ENCODE measurements around the gene MPV17L. TPM values are rescaled to one million over a fixed set of nuclear protein-coding genes. Genes with fewer than 3 reads are reported as not detected.
"Not testable (repeated sequence)": the region's sequence is repeated elsewhere in the genome, so short reads cannot be mapped to it uniquely, and the experiment has no call there.

Gene MPV17L
- polyA plus RNA-seq, 1 donor = 4.6 TPM

- no peak for DNase-seq
Observed at GRCh38 chr16:15415511-15415985, 20.0 kb downstream of the MPV17L start.

DNA sequence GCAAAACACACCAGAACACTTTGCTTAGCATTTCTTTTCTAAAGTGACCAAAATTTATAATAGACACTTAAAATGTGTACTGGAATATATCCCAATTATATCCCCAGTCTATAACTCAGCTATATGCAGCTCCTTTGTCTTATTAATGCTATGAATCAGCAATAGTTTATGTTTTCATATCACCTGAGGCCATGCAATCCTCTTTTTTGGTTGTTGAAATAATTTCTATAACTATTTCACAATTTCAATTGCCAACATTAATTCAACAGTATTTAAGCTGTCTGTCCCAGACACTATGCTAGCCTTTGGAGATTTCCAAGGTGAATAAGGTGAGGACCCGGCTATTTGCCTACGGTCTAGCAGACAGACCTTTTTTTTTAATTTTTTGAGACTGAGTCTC, 21.6 kb downstream of the MPV17L start:
- no peak for DNase-seq

DNA sequence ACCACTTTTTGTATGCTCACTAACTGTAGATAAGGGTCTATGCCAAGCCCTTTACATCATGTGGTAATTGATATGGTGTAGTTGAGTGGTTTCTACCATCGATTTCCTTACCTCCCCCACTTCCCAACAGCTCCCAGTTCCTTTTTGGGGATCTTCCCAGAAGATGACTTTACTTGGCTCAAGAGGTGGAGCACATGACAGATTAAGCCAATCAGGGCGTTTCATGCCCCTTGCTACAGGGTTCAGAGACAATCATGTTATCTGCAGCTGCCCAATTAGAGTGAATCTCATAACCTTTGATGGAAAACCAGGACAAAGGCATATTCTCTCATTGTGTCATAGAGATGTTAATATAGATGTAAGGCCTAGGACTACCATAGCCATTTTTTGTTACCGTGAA, 22.7 kb downstream of the MPV17L start:
- DNase-seq = no peak

- not testable (repeated sequence) for DNase-seq
Observed at GRCh38 chr16:15421696-15422095, 26.1 kb downstream of the MPV17L start.

DNA sequence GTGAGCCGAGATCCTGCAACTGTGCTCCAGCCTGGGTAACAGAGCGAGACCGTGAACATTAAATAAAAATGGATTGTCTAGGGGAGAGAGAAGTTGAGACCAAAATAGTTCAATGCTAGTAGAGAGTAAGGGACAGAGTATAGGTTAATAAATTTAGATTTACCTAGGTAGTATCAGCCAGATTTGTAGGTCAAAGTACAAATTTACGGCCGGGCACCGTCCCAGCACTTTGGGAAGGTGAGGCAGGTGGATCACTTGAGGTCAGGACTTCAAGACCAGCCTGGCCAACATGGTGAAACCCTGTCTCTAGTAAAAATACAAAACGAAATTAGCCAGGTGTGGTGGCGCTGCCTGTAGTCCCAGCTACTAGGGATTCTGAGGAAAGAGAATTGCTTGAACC, 26.7 kb downstream of the MPV17L start:
- DNase-seq = no peak

DNA sequence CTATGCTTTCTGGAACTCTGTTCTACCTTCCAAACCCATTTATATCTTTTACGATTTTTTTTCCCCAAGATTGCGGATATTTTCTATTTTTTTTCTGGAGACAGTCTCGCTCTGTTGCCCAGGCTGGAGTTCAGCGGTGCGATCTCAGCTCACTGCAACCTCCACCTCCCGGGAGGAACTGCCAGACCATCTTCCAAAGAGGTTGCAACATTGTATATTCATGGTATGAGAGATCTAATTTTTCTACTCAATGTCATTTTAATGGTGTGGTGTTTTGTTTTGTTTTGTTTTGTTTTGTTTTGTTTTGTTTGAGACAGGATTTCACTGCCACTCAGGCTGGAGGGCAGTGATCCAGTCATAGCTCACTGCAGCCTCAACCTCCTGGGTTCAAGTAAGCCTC, 30.3 kb downstream of the MPV17L start:
- no peak for DNase-seq

DNA sequence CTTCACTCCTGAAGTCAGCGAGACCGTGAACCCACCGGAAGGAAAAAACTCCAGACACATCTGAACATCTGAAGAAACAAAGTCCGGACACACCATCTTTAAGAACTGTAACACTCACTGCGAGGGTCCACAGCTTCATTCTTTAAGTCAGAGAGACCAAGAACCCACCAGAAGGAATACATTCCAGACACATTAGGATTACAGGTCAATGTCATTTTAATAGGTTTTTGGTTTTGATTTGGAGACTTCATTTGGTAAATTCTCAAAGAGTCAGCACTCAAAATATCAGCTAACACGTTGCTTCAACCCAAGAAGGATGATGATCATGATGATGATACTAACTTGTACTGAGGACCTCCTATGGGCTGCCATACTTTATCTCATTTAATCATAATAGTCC, 31.2 kb downstream of the MPV17L start:
- no peak for DNase-seq

GRCh38 chr16:15427648-15428239, 32.2 kb downstream of the MPV17L start:
- peak; percentile 70 for DNase-seq

- DNase-seq = not testable (repeated sequence)
Observed at GRCh38 chr16:15430884-15431283, 35.3 kb downstream of the MPV17L start.

GRCh38 chr16:15434079-15434424, 38.5 kb downstream of the MPV17L start:
- DNase-seq = no peak

DNA sequence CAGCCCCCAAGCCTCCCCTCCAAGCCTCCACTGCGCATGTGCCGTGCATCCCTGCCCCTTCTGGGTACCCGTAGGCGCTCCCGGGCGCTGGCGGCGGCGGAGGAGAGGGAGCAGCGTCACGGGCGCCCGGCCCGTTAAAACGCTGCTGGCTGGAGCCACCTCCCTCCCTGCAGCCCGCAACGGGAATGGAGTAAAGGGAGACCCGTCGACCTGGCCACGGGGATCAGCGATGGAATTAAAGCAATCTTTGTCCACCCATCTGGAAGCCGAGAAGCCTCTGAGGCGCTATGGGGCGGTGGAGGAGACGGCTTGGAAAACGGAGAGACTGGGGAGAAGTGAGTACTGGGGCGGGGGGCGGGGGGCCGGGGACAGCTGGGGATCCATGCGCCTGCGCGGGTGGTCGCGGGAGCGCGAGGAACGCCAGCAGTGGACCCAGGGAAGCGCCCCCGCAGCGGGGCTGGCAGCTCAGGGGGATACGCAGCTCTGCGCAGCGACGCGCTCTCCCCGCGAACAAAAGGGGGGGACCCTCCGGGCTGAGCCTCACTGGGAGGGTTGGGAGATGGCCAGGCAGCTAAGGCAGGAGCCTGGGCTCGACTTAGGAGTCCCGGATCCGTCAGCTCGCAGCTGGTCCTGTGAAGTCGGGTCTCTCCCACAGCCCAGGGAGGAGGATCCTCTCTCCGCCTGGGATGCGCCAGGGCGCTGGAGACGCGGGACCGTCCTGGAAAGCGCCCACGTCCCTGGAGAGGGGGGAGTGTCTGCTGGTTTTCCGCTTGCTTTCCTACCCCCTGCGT, 39.1 kb downstream of the MPV17L start, which contains the start of gene BMERB1:
Gene BMERB1, plus strand, starts transcription at position 164 of the 791 bp plus-strand sequence. Its CDS starts 66 bp downstream, at position 230.
- peak; percentile 69 for DNase-seq

DNA sequence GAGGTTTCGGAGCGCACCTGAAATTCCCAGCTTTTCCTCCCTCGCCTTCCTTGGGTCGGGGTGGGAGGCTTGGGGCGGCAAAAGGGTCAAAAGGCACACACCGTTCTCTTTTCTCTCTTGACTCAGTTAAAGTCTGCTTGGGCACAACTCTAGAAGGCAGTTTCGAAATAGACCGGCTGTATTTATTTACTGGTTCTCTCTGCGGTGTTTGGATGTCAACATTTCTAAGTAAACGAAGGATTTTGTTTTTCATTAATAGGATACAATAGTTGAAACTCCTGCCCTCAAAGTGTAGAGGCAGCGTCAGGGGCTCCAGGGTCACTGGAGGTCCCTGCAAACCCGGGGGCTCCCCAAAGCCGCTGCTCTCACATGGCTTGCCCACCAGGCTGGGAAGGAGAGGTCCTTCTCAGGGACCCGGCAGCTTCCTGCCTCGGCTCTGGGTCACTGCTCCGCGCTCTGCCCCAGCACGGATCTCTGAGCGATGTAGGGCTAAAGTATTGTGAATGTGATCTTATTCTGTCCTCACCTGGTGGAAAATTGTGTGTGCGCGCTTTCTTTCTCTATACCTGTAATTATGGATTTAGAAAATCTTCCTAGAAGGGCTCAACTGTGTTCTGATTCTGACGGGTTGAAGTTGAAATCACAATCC, 39.8 kb downstream of the MPV17L start:
- no peak for DNase-seq

- no peak for DNase-seq
Observed at GRCh38 chr16:15439102-15439501, 43.5 kb downstream of the MPV17L start.

- DNase-seq = no peak
Observed at GRCh38 chr16:15439521-15439920, 44.0 kb downstream of the MPV17L start.

DNA sequence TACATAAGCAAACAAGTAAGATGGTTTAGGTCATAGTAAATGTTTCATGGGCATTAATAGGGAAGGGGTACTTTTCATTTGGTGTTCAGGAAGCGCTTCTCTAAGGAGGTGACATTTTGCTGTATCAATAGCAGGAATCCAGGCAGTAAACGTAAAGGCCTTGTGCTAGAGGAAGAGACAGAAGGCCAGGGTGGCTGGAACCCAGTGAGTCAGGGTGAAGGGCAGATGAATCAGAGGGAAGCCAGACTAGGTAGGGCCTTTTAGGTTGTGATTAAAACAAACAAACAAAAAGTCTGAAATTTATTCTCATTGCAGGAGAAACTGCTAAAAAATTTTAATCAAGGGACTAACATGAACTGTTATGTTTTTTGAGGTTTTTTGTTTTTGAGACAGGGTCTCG, 45.3 kb downstream of the MPV17L start:
- no peak for DNase-seq

- DNase-seq = not testable (repeated sequence)
Observed at GRCh38 chr16:15442140-15442539, 46.6 kb downstream of the MPV17L start.

DNA sequence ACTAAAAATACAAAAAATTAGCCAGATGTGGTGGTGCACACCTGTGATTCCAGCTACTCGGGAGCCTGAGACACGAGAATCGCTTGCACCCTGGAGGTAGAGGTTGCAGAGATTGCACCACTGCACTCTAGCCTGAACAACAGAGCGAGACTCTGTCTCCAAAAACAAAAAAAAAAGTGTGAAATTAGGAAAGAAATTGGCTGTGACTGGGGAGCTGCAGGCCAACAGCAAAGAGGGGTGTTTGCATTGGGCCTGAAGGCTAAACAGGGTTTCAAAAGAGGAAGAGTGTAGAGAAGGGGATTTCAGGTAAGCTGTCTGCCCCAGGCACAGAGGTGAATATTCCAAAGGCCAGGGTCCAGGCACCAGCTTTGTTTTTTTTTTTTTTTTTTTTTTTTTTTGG, 48.2 kb downstream of the MPV17L start:
- no peak for DNase-seq

DNA sequence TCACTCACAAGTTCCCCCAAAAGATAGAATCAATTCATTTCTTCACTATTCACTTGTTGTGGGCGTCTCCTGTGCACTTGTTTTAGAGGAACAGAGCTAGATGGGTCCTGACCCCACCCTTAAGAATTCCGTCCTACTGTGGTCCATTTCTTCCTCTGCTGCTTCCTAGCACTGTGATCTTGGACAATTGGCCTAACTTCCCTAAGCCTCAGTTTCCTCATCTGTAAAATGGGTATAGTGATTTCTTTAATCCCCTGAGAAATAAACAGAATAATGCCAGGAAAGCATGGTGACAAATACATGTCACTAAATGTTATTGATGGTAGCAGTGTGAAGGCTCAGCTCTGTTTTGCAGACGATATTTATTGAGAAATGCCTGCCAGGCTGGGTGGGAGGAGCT, 48.7 kb downstream of the MPV17L start:
- no peak for DNase-seq

- no peak for DNase-seq
Observed at GRCh38 chr16:15445450-15445849, 49.9 kb downstream of the MPV17L start.

DNA sequence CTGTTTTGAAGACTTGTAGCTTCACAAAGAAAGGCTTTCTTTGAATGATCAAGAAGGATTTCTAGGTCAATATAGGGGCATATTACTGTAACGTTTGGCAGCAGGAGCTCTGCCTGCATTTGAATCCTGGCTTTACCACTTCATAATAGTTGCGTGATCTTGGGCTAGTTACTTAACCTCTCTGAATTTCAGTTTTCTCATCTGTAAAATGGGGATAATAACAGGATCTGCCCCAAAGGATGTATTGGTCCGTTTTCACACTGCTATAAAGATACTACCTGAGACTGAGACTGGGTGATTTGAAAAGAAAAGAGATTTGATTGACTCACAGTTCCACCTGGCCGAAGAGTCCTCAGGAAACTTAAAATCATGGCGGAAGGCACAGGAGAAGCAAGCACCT, 51.3 kb downstream of the MPV17L start:
- no peak for DNase-seq

GRCh38 chr16:15450624-15451023, 55.1 kb downstream of the MPV17L start:
- no peak for DNase-seq

- DNase-seq = no peak
Observed at GRCh38 chr16:15451098-15451731, 55.7 kb downstream of the MPV17L start.

DNA sequence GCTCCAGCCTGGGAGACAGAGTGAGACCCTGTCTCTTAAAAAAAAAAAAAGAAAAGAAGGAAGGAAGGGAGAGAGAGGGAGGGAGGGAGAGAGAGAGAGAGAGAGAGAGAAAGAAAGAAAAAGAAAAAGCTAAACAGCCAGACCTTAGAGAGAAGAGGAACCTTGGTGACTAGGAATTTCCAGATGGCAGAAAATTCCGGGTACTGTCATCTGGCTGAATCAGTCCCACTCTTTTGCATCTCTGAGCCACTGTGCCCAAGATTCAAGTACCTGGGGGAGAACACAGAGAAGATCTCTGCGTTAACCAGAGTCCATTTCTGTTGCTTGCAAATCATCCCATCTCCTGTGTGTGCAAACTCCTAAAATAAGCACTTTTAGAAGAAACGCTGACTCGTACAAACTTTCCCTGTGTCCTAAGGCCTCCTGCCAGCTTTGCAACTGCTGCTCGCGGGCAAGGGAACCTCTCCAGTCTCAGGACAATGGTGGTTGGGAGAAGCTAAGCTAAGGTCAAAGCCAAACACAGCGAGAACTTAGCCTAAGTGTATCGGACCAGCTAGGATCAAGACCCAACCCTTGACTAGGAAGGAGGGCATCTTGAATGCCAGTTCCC, 56.8 kb downstream of the MPV17L start:
- no peak for DNase-seq

All from hindlimb muscle (tissue), 1 donor.